Tibial nerve (tissue), 4 donors: ENCODE measurements around the gene EXPH5. TPM values are rescaled to one million over a fixed set of nuclear protein-coding genes. Genes with fewer than 3 reads are reported as not detected.

Source experiments
- DNase-seq, 2 donors: peaks; one replicate each; pipeline ENCODE4 v3.0.0-alpha.2; 2019; ENCODE audit warnings: low spot score in 2 of 2
- H3K27ac ChIP-seq, 4 donors: fragments of 200-600 bp; sonication (generic) in 3 of 4; one replicate each; pipeline ENCODE4 v1.5.1; 2017 to 2019; ENCODE audit warnings: mild to moderate bottlenecking in 1 of 4
- H3K27me3 ChIP-seq, 2 donors: fragments of 200-600 bp; sonication (generic) in 1 of 2; one replicate each; pipeline versions ENCODE4 v1.5.1 to v1.6.0; 2017 to 2019
- H3K36me3 ChIP-seq, 3 donors: fragments of 200-600 bp; sonication (generic); one replicate each; pipeline ENCODE4 v1.5.1; 2018 to 2019
- H3K4me1 ChIP-seq, 4 donors: fragments of 200-600 bp; sonication (generic) in 3 of 4; one replicate each; pipeline ENCODE4 v1.5.1; 2017 to 2019
- H3K4me3 ChIP-seq, 4 donors: fragments of 200-600 bp; sonication (generic) in 3 of 4; one replicate each; pipeline ENCODE4 v1.5.1; 2017 to 2019; ENCODE audit warnings: mild to moderate bottlenecking in 1 of 4, moderate library complexity in 1 of 4
- H3K9me3 ChIP-seq, 4 donors: fragments of 200-600 bp; sonication (generic) in 3 of 4; one replicate each; pipeline ENCODE4 v1.5.1; 2017 to 2019
- CTCF ChIP-seq, 5 experiments: fragments of 200-600 bp in 3 of 5; fragments of 450-650 bp in 2 of 5; sonication (generic) in 3 of 5; IDR thresholded peaks; one replicate each; pipeline ENCODE4 v1.5.1; 2016 to 2019; ENCODE audit warnings: antibody characterized with exemption in 5 of 5, mild to moderate bottlenecking in 3 of 5, moderate library complexity in 2 of 5
- EP300 ChIP-seq, 2 donors: sonication (generic); formaldehyde crosslinking; IDR thresholded peaks; one replicate each; pipeline ENCODE4 v1.6.1; 2017; ENCODE audit warnings: antibody characterized with exemption in 2 of 2, mild to moderate bottlenecking in 1 of 2
- POLR2A ChIP-seq, 2 donors: fragments of 450-650 bp; IDR thresholded peaks; one replicate each; pipeline ENCODE4 v1.6.1; 2017; ENCODE audit warnings: antibody characterized with exemption in 2 of 2, mild to moderate bottlenecking in 2 of 2, moderate library complexity in 2 of 2
- WGBS, 2 donors: methylation state at CpG; one replicate each; pipeline ENCODE4 v1.1.5; 2018; 5-methylcytosine and 5-hydroxymethylcytosine counted together
- total RNA-seq, 4 donors: library from RNA; depleted of rRNA; stranded (reverse); fragments of >200 nt; gene quantifications; one replicate each; pipeline ENCODE4 v1.1.0, GENCODE V29; 2016

The EXPH5 gene
- total RNA-seq, 4 donors from 2014 or later: 2.4 to 5.4 (median 4.1) TPM

GRCh38 chr11:108629274-108629673 lies 35.7 kb upstream of the EXPH5 start:
- WGBS, 2 donors: 60% methylated on average over 3 of the region's 3 CpGs; no CpG with 5 or more reads in 1 of the 2 donors
- no peak for DNase-seq
- H3K36me3 ChIP-seq: no peaks in the 10 kb centered on the region

GRCh38 chr11:108628812-108629211 lies 35.2 kb upstream of the EXPH5 start:
- no peak overlapping the region for H3K27ac ChIP-seq
- no peaks in the 10 kb centered on the region for H3K27me3 ChIP-seq
- WGBS, 2 donors: 100% methylated on average over 2 of the region's 2 CpGs
- no peaks in the 10 kb centered on the region for H3K36me3 ChIP-seq
- no peak overlapping the region for H3K4me3 ChIP-seq
- H3K9me3 ChIP-seq: peaks cover 0 to 17% (median 0%) of the 10 kb centered on the region in 4 donors
- H3K4me1 ChIP-seq: no peaks in the 10 kb centered on the region
- TF ChIP-seq CTCF (IDR thresholded peaks at IDR 0.05) (no peak), POLR2A (IDR thresholded peaks at IDR 0.05) (no peak), EP300 (IDR thresholded peaks at IDR 0.05) (no peak)
- no peak for DNase-seq

More at GRCh38 chr11:108629274-108629673, 35.7 kb upstream of the EXPH5 start:
- Histone ChIP-seq H3K4me3 (no peak overlapping the region), H3K4me1 (no peaks in the 10 kb centered on the region), H3K27me3 (no peaks in the 10 kb centered on the region), H3K27ac (no peak overlapping the region), H3K9me3 (peaks cover 0 to 17% (median 0%) of the 10 kb centered on the region in 4 donors)
- no peak for TF ChIP-seq CTCF (IDR thresholded peaks at IDR 0.05)
- TF ChIP-seq POLR2A (IDR thresholded peaks at IDR 0.05): no peak
- no peak for TF ChIP-seq EP300 (IDR thresholded peaks at IDR 0.05)

- Histone ChIP-seq H3K4me3 (no peak overlapping the region), H3K36me3 (no peaks in the 10 kb centered on the region), H3K27ac (no peak overlapping the region), H3K4me1 (no peaks in the 10 kb centered on the region), H3K9me3 (peaks cover 0 to 17% (median 0%) of the 10 kb centered on the region in 4 donors), H3K27me3 (no peaks in the 10 kb centered on the region)
- TF ChIP-seq POLR2A (IDR thresholded peaks at IDR 0.05) (no peak), CTCF (IDR thresholded peaks at IDR 0.05) (no peak), EP300 (IDR thresholded peaks at IDR 0.05) (no peak)
- DNase-seq: no peak
- 94 to 97% methylated on average over 8 to 10 of the region's 10 CpGs for WGBS, 2 donors
Observed at GRCh38 chr11:108628326-108628725, 34.8 kb upstream of the EXPH5 start.

- no peak for TF ChIP-seq CTCF (IDR thresholded peaks at IDR 0.05)
- no peak for TF ChIP-seq POLR2A (IDR thresholded peaks at IDR 0.05)
- no peak for TF ChIP-seq EP300 (IDR thresholded peaks at IDR 0.05)
- H3K4me3 ChIP-seq: no peak overlapping the region
- no peaks in the 10 kb centered on the region for H3K27me3 ChIP-seq
- no peak for DNase-seq
- H3K27ac ChIP-seq: no peak overlapping the region
- WGBS, 2 donors: 74 to 78% methylated on average over 5 of the region's 5 CpGs
- H3K36me3 ChIP-seq: no peaks in the 10 kb centered on the region
- H3K4me1 ChIP-seq: no peaks in the 10 kb centered on the region
- H3K9me3 ChIP-seq: peaks cover 0 to 11% (median 0%) of the 10 kb centered on the region in 4 donors
Observed at GRCh38 chr11:108624196-108624925, 30.8 kb upstream of the EXPH5 start.

GRCh38 chr11:108622341-108622740 lies 28.8 kb upstream of the EXPH5 start:
- Histone ChIP-seq H3K27ac (no peak overlapping the region), H3K4me3 (no peak overlapping the region), H3K4me1 (no peaks in the 10 kb centered on the region), H3K36me3 (no peaks in the 10 kb centered on the region), H3K9me3 (no peaks in the 10 kb centered on the region), H3K27me3 (no peaks in the 10 kb centered on the region)
- no peak for DNase-seq
- WGBS, 2 donors: 68 to 69% methylated on average over 2 of the region's 2 CpGs
- TF ChIP-seq EP300 (IDR thresholded peaks at IDR 0.05): no peak
- TF ChIP-seq CTCF (IDR thresholded peaks at IDR 0.05): no peak
